Astrocyte (in vitro differentiated cells and primary cell): Measurements from ENCODE around the gene PITPNM3. TPM values are rescaled to one million over a fixed set of nuclear protein-coding genes. Genes with fewer than 3 reads are reported as not detected.
"Not testable (repeated sequence)": the region's sequence is repeated elsewhere in the genome, so short reads cannot be mapped to it uniquely, and the experiment has no call there.

Experiments
- DNase-seq: peaks from one replicate; pipeline ENCODE4 v3.0.0-alpha.2; 2010; ENCODE audit warnings: low read depth
- FAIRE-seq: peaks from 2 replicates; lab custom pipeline; 2011; peaks lifted over from hg19 to GRCh38; lab: Jason Lieb, UNC
- H2AFZ ChIP-seq: 2 replicates; pipeline ENCODE4 v1.6.0; 2012; ENCODE audit warnings: low read depth, low read length, inconsistent platforms
- H3K27ac ChIP-seq: 2 replicates; pipeline ENCODE4 v1.5.1; 2011; ENCODE audit warnings: low read depth, low read length, inconsistent platforms
- H3K27me3 ChIP-seq: 2 replicates; pipeline ENCODE4 v1.6.0; 2011; ENCODE audit warnings: low read length, inconsistent platforms; ENCODE audit not compliant: insufficient read depth
- H3K36me3 ChIP-seq: 2 replicates; pipeline ENCODE4 v1.5.1; 2011; ENCODE audit warnings: low read length, inconsistent platforms; ENCODE audit not compliant: insufficient read depth
- H3K4me1 ChIP-seq: 2 replicates; pipeline ENCODE4 v1.5.1; 2011; ENCODE audit warnings: low read length, inconsistent platforms; ENCODE audit not compliant: insufficient read depth
- H3K4me2 ChIP-seq: 2 replicates; pipeline ENCODE4 v1.6.0; 2012; ENCODE audit warnings: low read length, inconsistent platforms
- H3K4me3 ChIP-seq: 2 replicates; pipeline ENCODE4 v1.5.1; 2011; ENCODE audit warnings: low read depth, mild to moderate bottlenecking, low read length, inconsistent platforms; ENCODE audit not compliant: insufficient read depth
- H3K79me2 ChIP-seq: 2 replicates; pipeline ENCODE4 v1.6.0; 2012; ENCODE audit warnings: mild to moderate bottlenecking, low read length, inconsistent platforms; ENCODE audit not compliant: insufficient read depth
- H3K9ac ChIP-seq: 2 replicates; pipeline ENCODE4 v1.6.0; 2012; ENCODE audit warnings: mild to moderate bottlenecking, low read length, inconsistent platforms
- H3K9me3 ChIP-seq: 2 replicates; pipeline ENCODE4 v1.5.1; 2012; ENCODE audit warnings: low read depth, mild to moderate bottlenecking, low read length, inconsistent platforms; ENCODE audit not compliant: insufficient read depth
- H4K20me1 ChIP-seq: 2 replicates; pipeline ENCODE4 v1.6.0; 2012; ENCODE audit warnings: low read length, inconsistent platforms; ENCODE audit not compliant: insufficient read depth
- H3K27ac Mint-ChIP-seq: one replicate; pipeline ENCODE4 v1.8.0; 2021; ENCODE audit warnings: mild to moderate bottlenecking, mixed read lengths; ENCODE audit not compliant: unreplicated experiment
- H3K27me3 Mint-ChIP-seq: one replicate; pipeline ENCODE4 v1.8.0; 2021; ENCODE audit warnings: low read depth, mixed read lengths; ENCODE audit not compliant: unreplicated experiment
- H3K36me3 Mint-ChIP-seq: one replicate; pipeline ENCODE4 v1.8.0; 2021; ENCODE audit warnings: low read depth, mixed read lengths; ENCODE audit not compliant: unreplicated experiment
- H3K4me1 Mint-ChIP-seq: one replicate; pipeline ENCODE4 v1.8.0; 2021; ENCODE audit warnings: low read depth, mixed read lengths; ENCODE audit not compliant: unreplicated experiment
- H3K4me3 Mint-ChIP-seq: one replicate; pipeline ENCODE4 v1.8.0; 2021; ENCODE audit warnings: mild to moderate bottlenecking, moderate library complexity, mixed read lengths; ENCODE audit not compliant: unreplicated experiment
- H3K9me3 Mint-ChIP-seq: one replicate; pipeline ENCODE4 v1.8.0; 2021; ENCODE audit warnings: mild to moderate bottlenecking, mixed read lengths; ENCODE audit not compliant: unreplicated experiment
- CTCF ChIP-seq: IDR thresholded peaks from 2 replicates; pipeline ENCODE4 v1.5.1; 2011; ENCODE audit warnings: low read depth, mild to moderate bottlenecking, inconsistent platforms, low read length, moderate library complexity; ENCODE audit not compliant: insufficient read depth
- EZH2 ChIP-seq: IDR thresholded peaks from 2 replicates; pipeline ENCODE4 v1.6.1; 2012; ENCODE audit warnings: mild to moderate bottlenecking, low read length, inconsistent platforms; ENCODE audit not compliant: insufficient read depth
- total RNA-seq: library from RNA; stranded (reverse); gene quantifications from 2 replicates; pipeline ENCODE4 v1.2.1, GENCODE V29; 2021

PITPNM3 gene
- total RNA-seq, 1 donor from 2014 or later, result 1.3 TPM

DNA sequence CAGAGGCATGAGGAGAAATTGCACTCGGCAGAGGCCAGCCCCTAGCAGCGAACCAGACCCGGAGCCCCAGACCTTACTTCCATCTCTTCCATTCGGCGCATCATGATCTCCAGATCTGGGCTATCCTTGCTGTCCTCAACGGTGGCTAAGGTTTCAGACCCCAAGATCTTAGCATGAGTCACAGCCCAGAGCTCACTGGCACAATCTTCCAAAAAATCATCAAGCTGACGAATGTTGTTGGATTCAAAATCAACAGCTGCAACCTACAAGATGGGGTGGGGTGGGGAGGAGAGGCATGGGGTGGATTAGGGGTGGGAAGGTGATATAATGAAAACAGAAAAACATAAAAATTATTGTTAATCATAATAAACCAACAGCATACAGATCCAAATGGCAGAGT is 39.7 kb upstream of the PITPNM3 start:
- TF ChIP-seq EZH2, result no peak
- no peak for TF ChIP-seq CTCF

GRCh38 chr17:6593371-6593770 is 37.0 kb upstream of the PITPNM3 start:
- H3K9me3 Mint-ChIP-seq, H3K27me3 Mint-ChIP-seq, H3K9me3 ChIP-seq, H3K4me3 ChIP-seq, H3K4me2 ChIP-seq, DNase-seq, H3K36me3 Mint-ChIP-seq, FAIRE-seq, H3K27me3 ChIP-seq, H3K9ac ChIP-seq, H3K27ac Mint-ChIP-seq, H3K4me3 Mint-ChIP-seq, H2AFZ ChIP-seq, H3K79me2 ChIP-seq, H3K27ac ChIP-seq: not testable (repeated sequence)
- peaks cover 17% of the 10 kb centered on the region for H3K4me1 Mint-ChIP-seq
- Histone ChIP-seq H3K4me1 (peaks cover 13% of the 10 kb centered on the region), H3K36me3 (peaks cover 52% of the 10 kb centered on the region), H4K20me1 (peaks cover 13% of the 10 kb centered on the region)

More for the DNA sequence above, 39.7 kb upstream of the PITPNM3 start:
- peaks cover 13% of the 10 kb centered on the region for H3K4me1 ChIP-seq
- FAIRE-seq (no peak), DNase-seq (no peak)
- H3K4me2 ChIP-seq, result no peak overlapping the region
- H3K36me3 Mint-ChIP-seq, result peaks cover 16% of the 10 kb centered on the region
- H4K20me1 ChIP-seq, result peaks cover 13% of the 10 kb centered on the region
- no peaks in the 10 kb centered on the region for H3K27me3 ChIP-seq
- no peak overlapping the region for H3K9ac ChIP-seq
- no peaks in the 10 kb centered on the region for H3K9me3 ChIP-seq
- no peak overlapping the region for H2AFZ ChIP-seq
- no peaks in the 10 kb centered on the region for H3K79me2 ChIP-seq
- peaks cover 15% of the 10 kb centered on the region for H3K4me1 Mint-ChIP-seq
- no peaks in the 10 kb centered on the region for H3K9me3 Mint-ChIP-seq
- H3K36me3 ChIP-seq, result peaks cover 47% of the 10 kb centered on the region
- no peaks in the 10 kb centered on the region for H3K27me3 Mint-ChIP-seq
- H3K27ac ChIP-seq, result no peak overlapping the region
- H3K4me3 Mint-ChIP-seq, result no peak overlapping the region
- no peak overlapping the region for H3K27ac Mint-ChIP-seq
- H3K4me3 ChIP-seq, result no peak overlapping the region

- TF ChIP-seq CTCF, result no peak
- TF ChIP-seq EZH2, result no peak
- no peak overlapping the region for H3K4me3 Mint-ChIP-seq
These were observed 35.8 kb upstream of the PITPNM3 start for GRCh38 chr17:6592173-6592572.

More at GRCh38 chr17:6592173-6592572, 35.8 kb upstream of the PITPNM3 start:
- H3K4me1 ChIP-seq, result peaks cover 13% of the 10 kb centered on the region
- H2AFZ ChIP-seq, result no peak overlapping the region
- Mint-ChIP-seq H3K36me3 (peaks cover 13% of the 10 kb centered on the region), H3K27ac (peak overlapping the region; percentile 96), H3K27me3 (no peaks in the 10 kb centered on the region), H3K9me3 (no peaks in the 10 kb centered on the region), H3K4me1 (peaks cover 17% of the 10 kb centered on the region)
- no peaks in the 10 kb centered on the region for H3K27me3 ChIP-seq
- H3K79me2 ChIP-seq, result no peaks in the 10 kb centered on the region
- H3K27ac ChIP-seq, result peak overlapping the region; percentile 42
- peak overlapping the region; percentile 47 for H3K4me2 ChIP-seq
- peaks cover 56% of the 10 kb centered on the region for H3K36me3 ChIP-seq
- H4K20me1 ChIP-seq, result peaks cover 21% of the 10 kb centered on the region
- H3K9me3 ChIP-seq, result no peaks in the 10 kb centered on the region
- peak; percentile 26 for FAIRE-seq
- no peak overlapping the region for H3K4me3 ChIP-seq
- H3K9ac ChIP-seq, result peak overlapping the region; percentile 20
- DNase-seq, result peak; percentile 57
